K562 (cell line): ENCODE measurements around the gene ZNF124. TPM values are rescaled to one million over a fixed set of nuclear protein-coding genes. Genes with fewer than 3 reads are reported as not detected.
A peak's percentile ranks its signal among the peaks of the same experiment; 100 is the strongest.

Source experiments
- ATAC-seq: fragments of 200-7000 bp; cut with Tn5 transposase; 3 replicates; pipeline ENCODE4 v1.9.1; 2020; ENCODE audit warnings: moderate library complexity
- BruUV-seq: library from RNA; stranded (reverse); fragments of 400-500 nt; replicated peaks from 2 replicates; lab custom pipeline; 2021; lab: Mats Ljungman, UMichigan
- CTCF ChIA-PET: fragments of 300-600 bp; formaldehyde crosslinking; extraction: SDS; loops from one replicate; lab custom pipeline; 2021; ENCODE audit warnings: low intra/inter-chr PET ratio; lab: Yijun Ruan, JAX
- POLR2A ChIA-PET: fragments of 300-600, 350-650 bp; sonication (Branson Sonifier 250); formaldehyde crosslinking; extraction: SDS; loops from one replicate; lab custom pipeline; 2021; ENCODE audit warnings: antibody characterized with exemption, inconsistent platforms; lab: Yijun Ruan, JAX
- DNase-seq, 4 experiments: peaks; one replicate each; pipeline versions ENCODE4 v3.0.0 to v3.0.0-alpha.2; 2011 to 2018; ENCODE audit warnings: low spot score in 3 of 4, mixed read lengths in 3 of 4; ENCODE audit errors: extremely low read depth in 1 of 4
- FAIRE-seq: peaks from 2 replicates; lab custom pipeline; 2011; peaks lifted over from hg19 to GRCh38; lab: Jason Lieb, UNC
- H2AFZ ChIP-seq: 2 replicates; pipeline ENCODE4 v1.6.0; 2011; ENCODE audit warnings: low read depth, low read length, control low read depth, inconsistent platforms
- H3K27ac ChIP-seq: fragments of 200-600 bp; 3 replicates; pipeline ENCODE4 v1.8.0; 2011; ENCODE audit warnings: low read depth, mild to moderate bottlenecking, control low read depth, inconsistent platforms, low read length, moderate library complexity, mixed read lengths; ENCODE audit errors: extremely low read depth
- H3K27me3 ChIP-seq, 2 experiments: fragments of 300-600 bp in 1 of 2; 2 replicates in 1 of 2; 3 replicates in 1 of 2; pipeline versions ENCODE4 v1.6.0 to v1.8.0; 2011; ENCODE audit warnings: inconsistent platforms in 2 of 2, low read length in 2 of 2, mild to moderate bottlenecking in 1 of 2, mixed read lengths in 1 of 2, moderate library complexity in 1 of 2; ENCODE audit not compliant: control insufficient read depth in 2 of 2, insufficient read depth in 2 of 2
- H3K36me3 ChIP-seq: fragments of 300-600 bp; 3 replicates; pipeline ENCODE4 v1.8.0; 2011; ENCODE audit warnings: mild to moderate bottlenecking, low read length, inconsistent platforms; ENCODE audit not compliant: control insufficient read depth, insufficient read depth
- H3K4me1 ChIP-seq, 2 experiments: fragments of 200-600 bp in 1 of 2; replicated peaks in 1 of 2; 2 replicates in 1 of 2; 3 replicates in 1 of 2; pipeline versions ENCODE4 v1.5.1 to v1.8.0; 2011; ENCODE audit warnings: inconsistent platforms in 2 of 2, low read length in 2 of 2, mild to moderate bottlenecking in 1 of 2, mixed read lengths in 1 of 2, moderate library complexity in 1 of 2; ENCODE audit not compliant: control insufficient read depth in 2 of 2, insufficient read depth in 2 of 2
- H3K4me2 ChIP-seq: 2 replicates; pipeline ENCODE4 v1.6.1; 2011; ENCODE audit warnings: low read length, control low read depth, inconsistent platforms, mixed read lengths; ENCODE audit not compliant: insufficient read depth
- H3K4me3 ChIP-seq: fragments of 200-600 bp; sonication (generic), shearing (Covaris generic); 2 replicates; pipeline ENCODE4 v1.5.1; 2016; ENCODE audit warnings: control low read depth, inconsistent platforms
- H3K79me2 ChIP-seq: fragments of 200-600 bp; 3 replicates; pipeline ENCODE4 v1.8.0; 2011; ENCODE audit warnings: low read length, inconsistent platforms; ENCODE audit not compliant: control insufficient read depth, insufficient read depth
- H3K9ac ChIP-seq, 2 experiments: 2 replicates each; pipeline versions ENCODE4 v1.6.0 to v1.6.1; 2011; ENCODE audit warnings: low read depth in 2 of 2, low read length in 2 of 2, control low read depth in 1 of 2, inconsistent platforms in 1 of 2, mild to moderate bottlenecking in 1 of 2, mixed read lengths in 1 of 2; ENCODE audit not compliant: insufficient read depth in 1 of 2
- H3K9me1 ChIP-seq: one replicate; pipeline ENCODE4 v1.6.0; 2011; ENCODE audit warnings: inconsistent platforms, mild to moderate bottlenecking, low read length, moderate library complexity; ENCODE audit not compliant: control insufficient read depth, insufficient read depth
- H3K9me3 ChIP-seq: replicated peaks from 2 replicates; pipeline ENCODE4 v1.5.1; 2011; ENCODE audit warnings: low read depth, low read length, inconsistent platforms; ENCODE audit not compliant: control insufficient read depth, insufficient read depth
- H4K20me1 ChIP-seq: replicated peaks from 2 replicates; pipeline ENCODE4 v1.6.1; 2011; ENCODE audit warnings: low read length, inconsistent platforms, mixed read lengths; ENCODE audit not compliant: control insufficient read depth, insufficient read depth
- FOXP1 ChIP-seq: sonication (generic); formaldehyde crosslinking; IDR thresholded peaks from 2 replicates; pipeline ENCODE4 v1.8.0; 2022; ENCODE audit warnings: mild to moderate bottlenecking, missing genetic modification reagents
- HNRNPUL1 ChIP-seq: fragments of 200-400 bp; formaldehyde crosslinking; IDR thresholded peaks from 2 replicates; pipeline ENCODE4 v1.6.1; 2017; ENCODE audit warnings: low read length
- KAT8 ChIP-seq: fragments of 450-650 bp; IDR thresholded peaks from 2 replicates; pipeline ENCODE4 v1.6.1; 2016; ENCODE audit warnings: low read depth, mild to moderate bottlenecking
- KLF13 ChIP-seq: fragments of 450-650 bp; IDR thresholded peaks from 2 replicates; pipeline ENCODE4 v1.6.1; 2016; ENCODE audit warnings: missing genetic modification characterization, low read depth, mild to moderate bottlenecking, missing compliant biosample characterization, moderate library complexity, borderline replicate concordance
- MCM3 ChIP-seq: fragments of 450-650 bp; IDR thresholded peaks from 2 replicates; pipeline ENCODE4 v1.6.1; 2016
- NR2C1 ChIP-seq, 2 experiments: fragments of 450-650 bp; IDR thresholded peaks; 2 replicates each; pipeline ENCODE4 v1.6.1; 2017; ENCODE audit warnings: mild to moderate bottlenecking in 2 of 2, antibody characterized with exemption in 1 of 2, inconsistent platforms in 1 of 2, missing compliant biosample characterization in 1 of 2, missing genetic modification characterization in 1 of 2
- PRPF4 ChIP-seq: fragments of 200-400 bp; formaldehyde crosslinking; IDR thresholded peaks from one replicate; pipeline ENCODE4 v1.6.1; 2017; ENCODE audit warnings: low read length, low read depth, mild to moderate bottlenecking; ENCODE audit not compliant: insufficient read depth, poor library complexity, severe bottlenecking
- RB1 ChIP-seq: fragments of 450-650 bp; IDR thresholded peaks from 2 replicates; pipeline ENCODE4 v1.6.1; 2017; ENCODE audit warnings: low read depth, mild to moderate bottlenecking
- TAF1 ChIP-seq: IDR thresholded peaks from 2 replicates; pipeline ENCODE4 v1.6.1; 2011; ENCODE audit warnings: mild to moderate bottlenecking, low read length, moderate library complexity; ENCODE audit not compliant: insufficient read depth, control insufficient read depth, severe bottlenecking; ENCODE audit errors: extremely low read depth
- TARDBP ChIP-seq: fragments of 450-650 bp; IDR thresholded peaks from 2 replicates; pipeline ENCODE4 v1.6.1; 2016
- ZC3H11A ChIP-seq: IDR thresholded peaks from 2 replicates; pipeline ENCODE4 v1.6.1; 2012; ENCODE audit warnings: low read depth, low read length, improper control_type of control experiment
- ZNF140 ChIP-seq: fragments of 250-450 bp; sonication (Bioruptor Pico); IDR thresholded peaks from 2 replicates; pipeline ENCODE4 v1.8.0; 2021; ENCODE audit warnings: moderate library complexity, mild to moderate bottlenecking, inconsistent platforms
- ZNF644 ChIP-seq: fragments of 200-800 bp; sonication (Bioruptor generic); IDR thresholded peaks from 2 replicates; pipeline ENCODE4 v1.6.1; 2016; ENCODE audit warnings: low read depth, missing genetic modification characterization, missing compliant biosample characterization
- WGBS: fragments of 100-300 bp; shearing (Covaris generic); methylation state at CpG from one replicate; pipeline ENCODE4 v1.1.6; 2016; ENCODE audit warnings: low coverage, mixed read lengths; ENCODE audit not compliant: insufficient coverage; ENCODE audit errors: missing lambda C conversion rate; 5-methylcytosine and 5-hydroxymethylcytosine counted together
- in situ Hi-C: fragments of 300-500 bp; cut with MboI; formaldehyde crosslinking; loops from 4 replicates; pipeline ENCODE4 v1.15.0; 2018; ENCODE audit warnings: inconsistent platforms, mixed read lengths
- intact Hi-C: fragments of 100-400 bp; cut with micrococcal nuclease; formaldehyde crosslinking; loops from 2 replicates; pipeline ENCODE4 v1.14.2; 2022
- polyA plus RNA-seq, 8 experiments: library from polyadenylated mRNA; depleted of rRNA in 4 of 8; stranded (reverse) in 5 of 8; unstranded in 3 of 8; fragments of >200 nt; fragmentation: Nextera tagmentation in 2 of 8; fragmentation: Illumina TruSeq in 1 of 8; extraction: Ambion mirVana in 2 of 8; extraction: Trizol in 1 of 8; gene quantifications; 2 replicates each; pipeline versions ENCODE4 v1.2.1 to v1.2.3, GENCODE V29; 2011 to 2014; ENCODE audit warnings: inconsistent platforms in 1 of 8, missing spikeins in 1 of 8
- total RNA-seq, 7 experiments: library from RNA; depleted of rRNA in 6 of 7; stranded (reverse); fragments of >200 nt in 6 of 7; fragmentation: Illumina TruSeq in 2 of 7; extraction: Trizol in 2 of 7; gene quantifications; 2 replicates each; pipeline versions ENCODE4 v1.2.1 to v1.2.3, GENCODE V29; 2011 to 2021; ENCODE audit warnings: low replicate concordance in 1 of 7
- TF ChIP-seq, protein P1 (sequence below): fragments of 450-650 bp; formaldehyde crosslinking; IDR thresholded peaks from 2 replicates; pipeline ENCODE4 v1.4.0; 2022; ENCODE audit warnings: mild to moderate bottlenecking, moderate library complexity
- TF ChIP-seq, protein P2 (sequence below): fragments of 450-650 bp; IDR thresholded peaks from 2 replicates; pipeline ENCODE4 v1.7.0; 2016; ENCODE audit warnings: borderline replicate concordance
- TF ChIP-seq, protein P3 (sequence below): fragments of 450-650 bp; formaldehyde crosslinking; IDR thresholded peaks from 2 replicates; pipeline ENCODE4 v1.4.0; 2020; ENCODE audit warnings: mild to moderate bottlenecking, moderate library complexity

ZNF124 gene
- total and polyA plus RNA-seq, 9 of the 15 experiments (the other 6 are each of a cell fraction or from before 2014, with no cell fraction given) = 7.6 to 71.5 (median 20.2) TPM

DNA sequence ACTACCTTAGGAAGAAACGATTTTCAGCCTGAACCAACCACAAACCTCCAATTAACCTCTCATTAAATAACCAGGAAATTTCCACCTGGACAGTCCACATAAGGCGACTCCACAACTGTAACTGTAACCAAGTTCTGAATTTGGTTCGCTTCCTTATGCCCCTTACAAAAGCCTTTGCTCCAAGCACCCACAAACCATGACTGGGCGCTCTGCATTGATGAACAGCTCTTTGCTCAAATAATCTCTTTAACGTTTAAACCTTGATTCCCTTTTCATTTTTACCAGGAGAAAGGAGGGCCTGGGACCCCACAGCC lies 38.2 kb upstream of the ZNF124 start:
- in situ Hi-C loops (no loop called here), intact Hi-C loops (loop anchor here (5.0 kb wide), 1 partner anchor 98 kb away; no protein-coding TSS in a partner anchor)
- no peaks in the 10 kb centered on the region for H3K27me3 ChIP-seq
- DNase-seq (no peak), FAIRE-seq (no peak), ATAC-seq (peak; percentile 30)
- H2AFZ ChIP-seq = peak overlapping the region; percentile 95
- peak overlapping the region; percentile 80 for H3K27ac ChIP-seq
- H4K20me1 ChIP-seq = 0 out of 2 replicates have a peak, but pooled peaks cover 9% of the 10 kb centered on the region
- peaks cover 16 to 24% of the 10 kb centered on the region in 2 experiments for H3K4me1 ChIP-seq
- H3K36me3 ChIP-seq = peaks cover 36% of the 10 kb centered on the region; the same call in 2 of the 3 replicates
- BruUV-seq = no TSS peak
- peak overlapping the region; percentile 66 for H3K4me3 ChIP-seq
- peak overlapping the region; percentile 77 to 94 for H3K9ac ChIP-seq
- ChIA-PET POLR2A (interaction anchor here (0.6 to 1.2 kb wide), 4 partner anchors 10 to 164 kb away, joined by 3 to 5 read pairs (median 3); no protein-coding TSS in a partner anchor), CTCF (no interaction called here)
- H3K9me3 ChIP-seq = no peaks in the 10 kb centered on the region
- peaks cover 50% of the 10 kb centered on the region for H3K79me2 ChIP-seq
- peak overlapping the region; percentile 86 for H3K4me2 ChIP-seq
- H3K9me1 ChIP-seq = peaks cover 5% of the 10 kb centered on the region
- WGBS = 6% methylated on average over 5 of the region's 5 CpGs
- TF ChIP-seq, protein P1, sequence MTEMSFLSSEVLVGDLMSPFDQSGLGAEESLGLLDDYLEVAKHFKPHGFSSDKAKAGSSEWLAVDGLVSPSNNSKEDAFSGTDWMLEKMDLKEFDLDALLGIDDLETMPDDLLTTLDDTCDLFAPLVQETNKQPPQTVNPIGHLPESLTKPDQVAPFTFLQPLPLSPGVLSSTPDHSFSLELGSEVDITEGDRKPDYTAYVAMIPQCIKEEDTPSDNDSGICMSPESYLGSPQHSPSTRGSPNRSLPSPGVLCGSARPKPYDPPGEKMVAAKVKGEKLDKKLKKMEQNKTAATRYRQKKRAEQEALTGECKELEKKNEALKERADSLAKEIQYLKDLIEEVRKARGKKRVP (CRISPR knock-in tag) = no peak
- TF ChIP-seq RB1 = no peak
- TF ChIP-seq NR2C1 (IDR thresholded peaks at IDR 0.05) = no peak
- no peak for TF ChIP-seq NR2C1 (tag; IDR thresholded peaks at IDR 0.05)
- TF ChIP-seq TAF1 = no peak
- no peak for TF ChIP-seq ZNF140 (CRISPR knock-in tag)
- TF ChIP-seq PRPF4 = no peak
- no peak for TF ChIP-seq MCM3
- TF ChIP-seq ZNF644 = no peak
- TF ChIP-seq HNRNPUL1 = no peak
- TF ChIP-seq, protein P2, sequence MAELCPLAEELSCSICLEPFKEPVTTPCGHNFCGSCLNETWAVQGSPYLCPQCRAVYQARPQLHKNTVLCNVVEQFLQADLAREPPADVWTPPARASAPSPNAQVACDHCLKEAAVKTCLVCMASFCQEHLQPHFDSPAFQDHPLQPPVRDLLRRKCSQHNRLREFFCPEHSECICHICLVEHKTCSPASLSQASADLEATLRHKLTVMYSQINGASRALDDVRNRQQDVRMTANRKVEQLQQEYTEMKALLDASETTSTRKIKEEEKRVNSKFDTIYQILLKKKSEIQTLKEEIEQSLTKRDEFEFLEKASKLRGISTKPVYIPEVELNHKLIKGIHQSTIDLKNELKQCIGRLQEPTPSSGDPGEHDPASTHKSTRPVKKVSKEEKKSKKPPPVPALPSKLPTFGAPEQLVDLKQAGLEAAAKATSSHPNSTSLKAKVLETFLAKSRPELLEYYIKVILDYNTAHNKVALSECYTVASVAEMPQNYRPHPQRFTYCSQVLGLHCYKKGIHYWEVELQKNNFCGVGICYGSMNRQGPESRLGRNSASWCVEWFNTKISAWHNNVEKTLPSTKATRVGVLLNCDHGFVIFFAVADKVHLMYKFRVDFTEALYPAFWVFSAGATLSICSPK = no peak
- no peak for TF ChIP-seq KLF13 (tag)
- TF ChIP-seq, protein P3, sequence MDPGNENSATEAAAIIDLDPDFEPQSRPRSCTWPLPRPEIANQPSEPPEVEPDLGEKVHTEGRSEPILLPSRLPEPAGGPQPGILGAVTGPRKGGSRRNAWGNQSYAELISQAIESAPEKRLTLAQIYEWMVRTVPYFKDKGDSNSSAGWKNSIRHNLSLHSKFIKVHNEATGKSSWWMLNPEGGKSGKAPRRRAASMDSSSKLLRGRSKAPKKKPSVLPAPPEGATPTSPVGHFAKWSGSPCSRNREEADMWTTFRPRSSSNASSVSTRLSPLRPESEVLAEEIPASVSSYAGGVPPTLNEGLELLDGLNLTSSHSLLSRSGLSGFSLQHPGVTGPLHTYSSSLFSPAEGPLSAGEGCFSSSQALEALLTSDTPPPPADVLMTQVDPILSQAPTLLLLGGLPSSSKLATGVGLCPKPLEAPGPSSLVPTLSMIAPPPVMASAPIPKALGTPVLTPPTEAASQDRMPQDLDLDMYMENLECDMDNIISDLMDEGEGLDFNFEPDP = no peak
- TF ChIP-seq TARDBP = no peak
- no peak for TF ChIP-seq KAT8
- no peak for TF ChIP-seq FOXP1 (CRISPR knock-in tag)
- no peak for TF ChIP-seq ZC3H11A
